GM21737 (cell line): Measurements from ENCODE around the gene VAV1.
"Not testable (repeated sequence)": the region's sequence is repeated elsewhere in the genome, so short reads cannot be mapped to it uniquely, and the experiment has no call there.

Source experiments
- ATAC-seq: cut with Tn5 transposase; IDR thresholded peaks from one replicate; pipeline ENCODE4 v1.9.1; 2021; ENCODE audit warnings: mild to moderate bottlenecking, moderate library complexity; ENCODE audit not compliant: unreplicated experiment

The VAV1 gene

GRCh38 chr19:6811906-6812305 is 39.4 kb downstream of the VAV1 start:
- no peak for ATAC-seq

GRCh38 chr19:6812612-6813011 is 40.1 kb downstream of the VAV1 start:
- no peak for ATAC-seq

GRCh38 chr19:6813659-6814058 is 41.2 kb downstream of the VAV1 start:
- ATAC-seq = no peak

- ATAC-seq = no peak
These were observed 44.7 kb downstream of the VAV1 start for GRCh38 chr19:6817179-6817578.

GRCh38 chr19:6818246-6818645 is 45.7 kb downstream of the VAV1 start:
- no peak for ATAC-seq

GRCh38 chr19:6819323-6819722 is 46.8 kb downstream of the VAV1 start:
- ATAC-seq = no peak

DNA sequence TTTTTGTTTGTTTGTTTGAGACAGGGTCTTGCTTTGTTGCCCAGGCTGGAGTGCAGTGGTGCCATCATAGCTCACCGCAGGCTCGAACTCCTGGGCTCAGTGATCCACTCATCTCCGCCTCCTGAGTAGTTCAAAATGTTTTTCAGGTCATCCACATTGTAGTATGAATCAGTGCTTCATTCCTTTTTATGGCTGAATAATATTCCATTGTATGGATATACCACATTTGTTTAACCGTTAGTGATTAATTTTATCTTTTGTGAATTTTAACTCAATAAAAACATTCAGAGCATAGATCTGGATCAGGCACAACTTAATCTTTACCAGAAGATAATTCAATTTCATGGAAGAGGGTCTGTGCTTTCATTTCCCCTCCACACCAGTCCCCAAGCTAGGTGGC is 47.7 kb downstream of the VAV1 start:
- ATAC-seq = no peak

- no peak for ATAC-seq
These were observed 49.3 kb downstream of the VAV1 start for GRCh38 chr19:6821639-6822310.

- no peak for ATAC-seq
These were observed 49.8 kb downstream of the VAV1 start for GRCh38 chr19:6822311-6822670.

- ATAC-seq = no peak
These were observed 52.7 kb downstream of the VAV1 start for GRCh38 chr19:6825076-6825774.

- no peak for ATAC-seq
These were observed 53.9 kb downstream of the VAV1 start for GRCh38 chr19:6826281-6826920.

GRCh38 chr19:6828306-6828697 is 55.8 kb downstream of the VAV1 start:
- ATAC-seq = no peak

- ATAC-seq = no peak
These were observed 56.5 kb downstream of the VAV1 start for GRCh38 chr19:6828698-6829633.

GRCh38 chr19:6829829-6830228 is 57.3 kb downstream of the VAV1 start:
- ATAC-seq = not testable (repeated sequence)

- not testable (repeated sequence) for ATAC-seq
These were observed 58.6 kb downstream of the VAV1 start for GRCh38 chr19:6831084-6831483.

- no peak for ATAC-seq
These were observed 59.9 kb downstream of the VAV1 start for GRCh38 chr19:6832412-6832811.

DNA sequence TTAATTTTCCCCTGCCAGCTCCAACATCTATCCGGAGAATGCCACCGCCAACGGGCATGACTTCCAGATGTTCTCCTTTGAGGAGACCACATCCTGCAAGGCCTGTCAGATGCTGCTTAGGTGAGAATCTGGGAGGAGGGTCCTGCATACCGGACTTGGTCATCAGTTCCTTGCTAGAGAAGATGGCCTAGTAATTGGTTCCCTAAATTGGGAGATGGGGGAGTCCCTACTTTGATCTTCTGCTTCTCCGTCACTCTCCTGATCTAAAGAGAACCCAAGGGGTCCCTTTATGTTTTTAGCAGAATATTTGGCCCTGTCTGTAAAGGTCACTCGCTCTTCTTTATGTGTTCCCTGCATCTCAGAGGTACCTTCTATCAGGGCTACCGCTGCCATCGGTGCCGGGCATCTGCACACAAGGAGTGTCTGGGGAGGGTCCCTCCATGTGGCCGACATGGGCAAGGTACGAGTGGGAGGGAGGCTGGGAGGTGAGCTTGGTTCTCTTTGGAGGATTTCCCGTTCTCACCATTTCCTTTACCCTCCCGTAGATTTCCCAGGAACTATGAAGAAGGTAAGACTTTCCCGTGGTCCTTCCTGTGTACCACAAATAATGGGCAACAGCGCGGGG is 60.8 kb downstream of the VAV1 start:
- no peak for ATAC-seq

GRCh38 chr19:6834433-6834832 is 61.9 kb downstream of the VAV1 start:
- no peak for ATAC-seq

DNA sequence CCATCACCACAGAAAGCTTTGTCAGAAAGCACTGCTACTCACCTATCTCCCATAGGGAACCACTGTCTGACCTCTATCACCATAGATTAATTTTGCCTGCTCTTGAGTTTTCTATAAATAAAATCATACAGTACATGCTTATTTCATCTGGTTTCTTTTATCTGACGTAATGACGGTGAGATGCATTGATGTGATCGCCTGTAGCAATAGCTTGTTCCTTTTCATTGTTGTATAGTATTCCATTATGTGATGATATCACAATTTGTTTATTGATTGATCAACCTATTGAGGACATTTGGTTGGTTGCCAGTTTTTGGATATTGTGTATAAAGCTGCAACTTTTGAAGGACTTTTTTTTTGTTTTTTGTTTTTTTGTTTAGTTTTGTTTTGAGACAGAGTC is 63.0 kb downstream of the VAV1 start:
- no peak for ATAC-seq

GRCh38 chr19:6837525-6837924 is 65.0 kb downstream of the VAV1 start:
- ATAC-seq = no peak
